Heart right ventricle (tissue), 16 donors: ENCODE results near the gene HTRA3. TPM values are rescaled to one million over a fixed set of nuclear protein-coding genes. Genes with fewer than 3 reads are reported as not detected.
A peak's percentile ranks its signal among the peaks of the same experiment; 100 is the strongest.

Experiments used
- ATAC-seq, 8 donors: fragments of 200-7000 bp; cut with Tn5 transposase; one replicate each; pipeline ENCODE4 v1.9.1; 2020; ENCODE audit warnings: mild to moderate bottlenecking in 8 of 8, moderate library complexity in 8 of 8, moderate number of reproducible peaks in 1 of 8
- DNase-seq, 2 donors: peaks; one replicate each; pipeline ENCODE4 v3.0.0-alpha.2; 2020
- H3K27ac ChIP-seq, 10 donors: fragments of 200-600 bp; sonication (generic) in 2 of 10; one replicate each; pipeline versions ENCODE4 v1.5.0 to v1.8.0; 2020 to 2022; ENCODE audit warnings: mild to moderate bottlenecking in 3 of 10
- H3K27me3 ChIP-seq, 7 donors: fragments of 200-600 bp; one replicate each; pipeline ENCODE4 v1.8.0; 2021 to 2022; ENCODE audit warnings: mild to moderate bottlenecking in 2 of 7
- H3K36me3 ChIP-seq, 9 donors: fragments of 200-600 bp; sonication (generic) in 1 of 9; one replicate each; pipeline versions ENCODE4 v1.5.0 to v1.8.0; 2020 to 2022; ENCODE audit warnings: mild to moderate bottlenecking in 2 of 9
- H3K4me1 ChIP-seq, 9 donors: fragments of 200-600 bp; sonication (generic) in 1 of 9; one replicate each; pipeline versions ENCODE4 v1.5.0 to v1.8.0; 2020 to 2022; ENCODE audit warnings: mild to moderate bottlenecking in 4 of 9
- H3K4me3 ChIP-seq, 10 donors: fragments of 200-600 bp; sonication (generic) in 2 of 10; one replicate each; pipeline versions ENCODE4 v1.5.0 to v1.8.0; 2020 to 2022; ENCODE audit warnings: mild to moderate bottlenecking in 7 of 10, moderate library complexity in 2 of 10
- H3K9me3 ChIP-seq, 11 donors: fragments of 200-600 bp in 10 of 11; sonication (generic) in 2 of 11; one replicate each; pipeline versions ENCODE4 v1.5.0 to v1.8.0; 2013 to 2022; ENCODE audit warnings: mild to moderate bottlenecking in 2 of 11, control low read depth in 1 of 11, moderate library complexity in 1 of 11
- WGBS, 2 donors: extraction: QIAGEN DNeasy Blood & Tissue Kit; methylation state at CpG; one replicate each; pipeline ENCODE4 v1.1.7; 2013; ENCODE audit warnings: inconsistent platforms in 1 of 2; 5-methylcytosine and 5-hydroxymethylcytosine counted together
- intact Hi-C, 10 donors: fragments of 100-400 bp; cut with DNase I; formaldehyde crosslinking; loops; one replicate each; pipeline versions ENCODE4 v1.11.1 to v1.14.2; 2022
- long read RNA-seq, 3 donors: library from polyadenylated mRNA; unstranded; transcript quantifications; one replicate each; pipeline ENCODE4 v2.0.0, GENCODE V29; 2020 to 2021
- polyA plus RNA-seq, 2 donors: library from polyadenylated mRNA; stranded (reverse); fragments of 200-250 nt; gene quantifications; one replicate each; pipeline ENCODE4 v1.2.3, GENCODE V29; 2013
- total RNA-seq, 10 donors: library from RNA; stranded (reverse); fragmentation: NEBNext Ultra II Directional in 3 of 10; extraction: Animal tissue kit (Norgen Biotek cat#: 25700) in 3 of 10; gene quantifications; one replicate each; pipeline versions ENCODE4 v1.2.1 to v1.2.4, GENCODE V29; 2021 to 2023
- TF ChIP-seq, protein P1 (sequence below), 9 donors: fragments of 200-600 bp; sonication (generic) in 2 of 9; IDR thresholded peaks; one replicate each; pipeline versions ENCODE4 v1.5.0 to v1.8.0; 2021 to 2022; ENCODE audit warnings: antibody characterized with exemption in 9 of 9, mild to moderate bottlenecking in 5 of 9, moderate library complexity in 1 of 9
- donor health status: Arrhythmogenic right ventricular cardiomyopathy.
- donor health status: ischemic (EF 13 %, LVEDD 7.1; RV severe dilation, severe dysfunction).
- donor health status: healthy with polysubstance abuse.
- donor health status: DM: no; HTN: yes; CAD: no.
- donor health status: DM: no; HTN: no; CAD: no.
- donor health status: ischemic (EF 25% LVEDD 6.9; RV normal size, moderate dysfunction).
- donor health status: ischemic (EF 25% LVEDD 5.7; RV mildly dilated, moderate dysfunction).
- donor health status: healthy.
- donor health status: DM: yes; HTN: yes; CAD: no.
- donor health status: Ischemic cardiomyopathy.
- donor health status: ischemic (EF 35%, LVEDD 5.7; RV mildly dilated, moderate dysfunction).
- donor health status: nonischemic (EF 11% LVEDD 7.7; RV severe dilation, severe dysfunction).
- donor health status: DM: yes; HTN: yes; CAD: no.
- donor health status: PGD.
- donor health status: ischemic (EF 29% LVEDD 5.4; RV normal size, mild dysfunction).
- donor health status: nonischemic (EF 23%, LVEDD 6.1; RV moderate dilation, normal function).

HTRA3 gene
- 10 to 100 TPM; 20.2 to 82.5 (median 54.2) TPM for total RNA-seq
- polyA plus RNA-seq = 10 to 100 TPM; 51.8 to 56.7 TPM
- long read RNA-seq, donor 1, transcript HTRA3-202 (7 exons, 2,023 nt) = minor isoform, 30 of 210 reads
- long read RNA-seq, donor 1, transcript HTRA3-201 (9 exons, 2,541 nt) = major isoform, 117 of 210 reads
- long read RNA-seq, donor 1, partial matches to known transcripts = 44 of 210 reads
- long read RNA-seq, donor 1, other reads (novel, unspliced or antisense) = 19 of 210 reads
- long read RNA-seq, donor 2, transcript HTRA3-201 (9 exons, 2,541 nt) = major isoform, 177 of 317 reads
- long read RNA-seq, donor 2, transcript HTRA3-202 (7 exons, 2,023 nt) = minor isoform, 36 of 317 reads
- long read RNA-seq, donor 2, partial matches to known transcripts = 85 of 317 reads
- long read RNA-seq, donor 2, other reads (novel, unspliced or antisense) = 19 of 317 reads
- long read RNA-seq, donor 3, transcript HTRA3-201 (9 exons, 2,541 nt) = major isoform, 79 of 124 reads
- long read RNA-seq, donor 3, transcript HTRA3-202 (7 exons, 2,023 nt) = minor isoform, 22 of 124 reads
- long read RNA-seq, donor 3, partial matches to known transcripts = 12 of 124 reads
- long read RNA-seq, donor 3, other reads (novel, unspliced or antisense) = 11 of 124 reads

DNA sequence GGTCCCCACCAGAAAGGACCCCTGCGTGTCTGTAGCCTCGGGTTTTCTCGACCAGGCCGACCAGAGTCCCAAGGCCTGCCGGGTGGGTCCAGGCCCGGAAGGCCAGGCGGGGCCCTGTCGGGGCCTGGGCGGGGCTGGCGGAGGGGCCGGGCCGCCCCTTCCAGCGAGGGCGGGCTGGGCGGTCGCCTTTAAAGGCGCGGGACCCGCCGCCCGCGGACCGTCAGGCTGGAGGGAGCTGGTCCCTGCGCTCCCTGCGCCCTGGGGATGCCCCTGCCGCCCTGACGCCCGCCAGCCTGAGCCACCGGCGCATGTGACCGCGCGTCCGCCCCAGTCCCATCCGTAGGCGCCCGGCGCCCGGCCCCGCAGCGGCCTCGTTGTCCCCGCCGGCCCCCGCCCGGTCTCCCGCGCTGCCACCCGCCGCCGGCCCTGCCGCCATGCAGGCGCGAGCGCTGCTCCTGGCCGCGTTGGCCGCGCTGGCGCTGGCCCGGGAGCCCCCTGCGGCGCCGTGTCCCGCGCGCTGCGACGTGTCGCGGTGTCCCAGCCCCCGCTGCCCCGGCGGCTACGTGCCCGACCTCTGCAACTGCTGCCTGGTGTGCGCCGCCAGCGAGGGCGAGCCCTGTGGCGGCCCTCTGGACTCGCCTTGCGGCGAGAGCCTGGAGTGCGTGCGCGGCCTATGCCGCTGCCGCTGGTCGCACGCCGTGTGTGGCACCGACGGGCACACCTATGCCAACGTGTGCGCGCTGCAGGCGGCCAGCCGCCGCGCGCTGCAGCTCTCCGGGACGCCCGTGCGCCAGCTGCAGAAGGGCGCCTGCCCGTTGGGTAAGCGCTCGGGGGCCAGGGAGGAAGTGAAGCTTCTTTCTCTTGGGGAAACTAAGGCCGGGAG lies at the start of gene HTRA3:
HTRA3 (plus strand) TSS at position 220 of the 883 bp plus-strand sequence; CDS start at position 435, 215 bp downstream.
- Histone ChIP-seq H3K27ac (peak within 1 kb of the TSS; percentile 20 to 86 (median 71)), H3K4me3 (peak within 1 kb of the TSS; percentile 19 to 64 (median 54)), H3K4me1 (peaks cover 41 to 74% (median 54%) of the 10 kb centered on the region in 9 donors), H3K9me3 (no peaks in the 10 kb centered on the region), H3K27me3 (peaks cover 0 to 17% (median 0%) of the 10 kb centered on the region in 7 donors), H3K36me3 (no peaks in the 10 kb centered on the region)
- ATAC-seq (peak; percentile 67 to 83 (median 73)), DNase-seq (peak; percentile 56 to 79)
- intact Hi-C loops = loop anchor here in 7 of 10 donors (2.0 to 10.0 kb wide), 5 partner anchors 48 to 135 kb away; no protein-coding TSS in a partner anchor
- TF ChIP-seq, protein P1, sequence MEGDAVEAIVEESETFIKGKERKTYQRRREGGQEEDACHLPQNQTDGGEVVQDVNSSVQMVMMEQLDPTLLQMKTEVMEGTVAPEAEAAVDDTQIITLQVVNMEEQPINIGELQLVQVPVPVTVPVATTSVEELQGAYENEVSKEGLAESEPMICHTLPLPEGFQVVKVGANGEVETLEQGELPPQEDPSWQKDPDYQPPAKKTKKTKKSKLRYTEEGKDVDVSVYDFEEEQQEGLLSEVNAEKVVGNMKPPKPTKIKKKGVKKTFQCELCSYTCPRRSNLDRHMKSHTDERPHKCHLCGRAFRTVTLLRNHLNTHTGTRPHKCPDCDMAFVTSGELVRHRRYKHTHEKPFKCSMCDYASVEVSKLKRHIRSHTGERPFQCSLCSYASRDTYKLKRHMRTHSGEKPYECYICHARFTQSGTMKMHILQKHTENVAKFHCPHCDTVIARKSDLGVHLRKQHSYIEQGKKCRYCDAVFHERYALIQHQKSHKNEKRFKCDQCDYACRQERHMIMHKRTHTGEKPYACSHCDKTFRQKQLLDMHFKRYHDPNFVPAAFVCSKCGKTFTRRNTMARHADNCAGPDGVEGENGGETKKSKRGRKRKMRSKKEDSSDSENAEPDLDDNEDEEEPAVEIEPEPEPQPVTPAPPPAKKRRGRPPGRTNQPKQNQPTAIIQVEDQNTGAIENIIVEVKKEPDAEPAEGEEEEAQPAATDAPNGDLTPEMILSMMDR (IDR thresholded peaks at IDR 0.05) = no peak
- 2 to 3% methylated on average over 92 to 111 of the region's 111 CpGs for WGBS, 2 donors

DNA sequence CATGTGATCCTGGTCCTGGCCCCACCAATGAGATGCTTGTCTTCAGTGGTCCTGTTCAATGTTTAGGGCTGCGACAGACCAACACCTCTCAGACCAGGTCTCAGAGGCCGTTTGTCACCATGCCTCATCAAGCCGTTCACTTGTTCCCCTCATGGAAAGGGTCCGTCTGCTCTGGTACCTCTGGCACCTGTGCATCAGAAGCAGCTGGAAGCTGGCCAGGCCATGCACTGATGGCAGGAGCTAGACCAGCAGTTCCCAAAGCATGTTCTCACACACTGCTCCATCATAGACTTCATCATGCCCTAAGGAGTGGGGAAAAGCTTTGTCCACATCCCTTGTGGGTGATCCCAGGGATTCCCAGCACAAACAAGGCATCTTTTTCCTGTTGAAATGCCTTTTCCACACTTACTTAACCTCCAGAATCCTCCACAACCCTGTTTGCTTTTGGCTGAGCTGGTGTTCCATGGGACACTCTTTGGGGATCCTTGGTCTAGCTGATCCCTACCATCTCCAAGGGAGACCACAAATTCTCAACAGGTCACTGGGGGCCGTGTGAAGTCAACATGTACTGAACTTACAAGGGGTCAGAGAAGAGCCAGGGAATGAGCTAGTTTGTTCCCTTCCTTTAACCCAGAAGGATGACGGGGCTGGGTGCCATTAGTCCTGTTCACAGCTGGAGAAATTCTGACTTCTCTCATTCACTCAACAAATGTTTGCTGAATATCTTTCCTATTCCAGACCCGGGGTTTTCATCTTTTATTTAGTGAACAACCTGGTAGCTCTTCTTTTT lies 48.7 kb upstream of the HTRA3 start:
- H3K27ac ChIP-seq = peak overlapping the region in 7 of 10 donors; percentile 19 to 82 (median 31)
- peak in 1 of 8 donors; percentile 13 for ATAC-seq
- H3K4me1 ChIP-seq = peaks cover 0 to 36% (median 0%) of the 10 kb centered on the region in 9 donors
- H3K27me3 ChIP-seq = no peaks in the 10 kb centered on the region
- WGBS, 2 donors = 91 to 93% methylated on average over 7 of the region's 7 CpGs
- peaks cover 0 to 93% (median 12%) of the 10 kb centered on the region in 9 donors for H3K36me3 ChIP-seq
- H3K9me3 ChIP-seq = peaks cover 0 to 8% (median 0%) of the 10 kb centered on the region in 11 donors
- no peak for DNase-seq
- intact Hi-C loops = no loop called here
- TF ChIP-seq, protein P1 (IDR thresholded peaks at IDR 0.05) = no peak
- no peak overlapping the region for H3K4me3 ChIP-seq

DNA sequence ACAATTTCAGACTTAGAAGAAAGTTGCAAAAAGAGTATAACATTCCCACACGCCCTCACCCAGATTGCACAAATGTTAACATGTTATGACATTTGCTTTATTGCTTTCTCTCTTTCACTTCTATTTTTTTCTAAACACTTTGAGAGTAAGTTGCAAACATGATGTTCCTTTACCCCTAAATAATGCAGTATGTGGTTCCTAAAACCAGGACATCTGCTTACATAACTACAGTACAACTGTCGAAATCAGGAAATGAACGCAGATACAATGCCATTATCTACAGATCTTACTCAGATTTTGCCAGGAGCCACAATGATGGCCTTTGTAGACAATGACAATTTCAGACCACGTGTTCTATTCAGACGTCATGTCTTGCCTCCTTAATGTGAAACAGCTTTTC lies 48.1 kb upstream of the HTRA3 start:
- TF ChIP-seq, protein P1 (IDR thresholded peaks at IDR 0.05) = no peak
- intact Hi-C loops = no loop called here
- peaks cover 0 to 40% (median 0%) of the 10 kb centered on the region in 9 donors for H3K4me1 ChIP-seq
- no peaks in the 10 kb centered on the region for H3K27me3 ChIP-seq
- ATAC-seq (peak in 6 of 8 donors; percentile 32 to 79 (median 46)), DNase-seq (no peak)
- H3K4me3 ChIP-seq = no peak overlapping the region
- 51 to 66% methylated on average over 5 of the region's 5 CpGs for WGBS, 2 donors
- peaks cover 0 to 93% (median 12%) of the 10 kb centered on the region in 9 donors for H3K36me3 ChIP-seq
- peaks cover 0 to 8% (median 0%) of the 10 kb centered on the region in 11 donors for H3K9me3 ChIP-seq
- H3K27ac ChIP-seq = peak overlapping the region in 5 of 10 donors; percentile 19 to 82 (median 31)
